Body of pancreas (tissue), 4 donors: ENCODE measurements around the gene RGS1.

ENCODE experiments used
- CTCF ChIP-seq, 7 experiments: fragments of 450-650 bp in 4 of 7; fragments of 200-600 bp in 3 of 7; sonication (generic) in 3 of 7; IDR thresholded peaks; one replicate each; pipeline ENCODE4 v1.5.1; 2016 to 2019; ENCODE audit warnings: antibody characterized with exemption in 7 of 7
- POLR2A ChIP-seq, 3 donors: fragments of 450-650 bp; IDR thresholded peaks; one replicate each; pipeline ENCODE4 v1.6.1; 2016; ENCODE audit warnings: antibody characterized with exemption in 3 of 3, mild to moderate bottlenecking in 2 of 3

GRCh38 chr1:192534666-192535065 lies 40.9 kb upstream of the RGS1 start:
- TF ChIP-seq CTCF (IDR thresholded peaks at IDR 0.05) (no peak), POLR2A (IDR thresholded peaks at IDR 0.05) (no peak)
